HG03025 (cell line): ENCODE data around the gene P2RX2.

ENCODE experiments used
- ATAC-seq: cut with Tn5 transposase; IDR thresholded peaks from one replicate; pipeline ENCODE4 v1.9.1; 2021; ENCODE audit warnings: mild to moderate bottlenecking, moderate library complexity; ENCODE audit not compliant: unreplicated experiment, low FRiP score

Gene P2RX2

GRCh38 chr12:132617135-132617701, 1.4 kb upstream of the P2RX2 start:
- ATAC-seq, result no peak

GRCh38 chr12:132617822-132618682, 524 bp upstream of the P2RX2 start:
- no peak for ATAC-seq

GRCh38 chr12:132619071-132619385, 452 bp downstream of the P2RX2 start:
- ATAC-seq, result no peak

GRCh38 chr12:132619386-132620112, 973 bp downstream of the P2RX2 start:
- no peak for ATAC-seq

GRCh38 chr12:132620113-132620898, 1.7 kb downstream of the P2RX2 start:
- ATAC-seq, result no peak

GRCh38 chr12:132620899-132621656, 2.5 kb downstream of the P2RX2 start:
- no peak for ATAC-seq

GRCh38 chr12:132621657-132622435, 3.3 kb downstream of the P2RX2 start:
- ATAC-seq, result no peak

GRCh38 chr12:132622437-132623071, 4.0 kb downstream of the P2RX2 start:
- no peak for ATAC-seq

- ATAC-seq, result no peak
Observed at GRCh38 chr12:132623072-132623869, 4.7 kb downstream of the P2RX2 start.

GRCh38 chr12:132624186-132624855, 5.7 kb downstream of the P2RX2 start:
- no peak for ATAC-seq

GRCh38 chr12:132624910-132625630, 6.5 kb downstream of the P2RX2 start:
- ATAC-seq, result no peak

- ATAC-seq, result no peak
Observed at GRCh38 chr12:132625731-132626430, 7.3 kb downstream of the P2RX2 start.

- ATAC-seq, result no peak
Observed at GRCh38 chr12:132629330-132629729, 10.8 kb downstream of the P2RX2 start.

- no peak for ATAC-seq
Observed at GRCh38 chr12:132630672-132631071, 12.1 kb downstream of the P2RX2 start.

GRCh38 chr12:132631666-132632065, 13.1 kb downstream of the P2RX2 start:
- ATAC-seq, result no peak

- no peak for ATAC-seq
Observed at GRCh38 chr12:132632521-132633228, 14.1 kb downstream of the P2RX2 start.
